Omental fat pad (tissue), 4 donors: ENCODE data around the gene MYL3. TPM values are rescaled to one million over a fixed set of nuclear protein-coding genes. Genes with fewer than 3 reads are reported as not detected.

Source experiments
- ATAC-seq: fragments of 150-250 bp; one replicate; pipeline ENCODE4 v1.9.1; 2016; ENCODE audit warnings: mild to moderate bottlenecking, moderate library complexity; ENCODE audit not compliant: low FRiP score
- DNase-seq: peaks from one replicate; pipeline ENCODE4 v3.0.0-alpha.2; 2019; ENCODE audit warnings: low spot score
- total RNA-seq, 4 donors: library from RNA; depleted of rRNA; stranded (reverse); fragments of >200 nt; gene quantifications; one replicate each; pipeline ENCODE4 v1.1.0, GENCODE V29; 2016
- TF ChIP-seq, protein P1 (sequence below), 3 donors: fragments of 450-650 bp; IDR thresholded peaks; one replicate each; pipeline ENCODE4 v1.5.1; 2016 to 2017; ENCODE audit warnings: antibody characterized with exemption in 3 of 3, mild to moderate bottlenecking in 3 of 3, moderate library complexity in 2 of 3

The MYL3 gene
- total RNA-seq, 4 donors from 2014 or later = 3.9 to 11.7 (median 5.0) TPM

DNA sequence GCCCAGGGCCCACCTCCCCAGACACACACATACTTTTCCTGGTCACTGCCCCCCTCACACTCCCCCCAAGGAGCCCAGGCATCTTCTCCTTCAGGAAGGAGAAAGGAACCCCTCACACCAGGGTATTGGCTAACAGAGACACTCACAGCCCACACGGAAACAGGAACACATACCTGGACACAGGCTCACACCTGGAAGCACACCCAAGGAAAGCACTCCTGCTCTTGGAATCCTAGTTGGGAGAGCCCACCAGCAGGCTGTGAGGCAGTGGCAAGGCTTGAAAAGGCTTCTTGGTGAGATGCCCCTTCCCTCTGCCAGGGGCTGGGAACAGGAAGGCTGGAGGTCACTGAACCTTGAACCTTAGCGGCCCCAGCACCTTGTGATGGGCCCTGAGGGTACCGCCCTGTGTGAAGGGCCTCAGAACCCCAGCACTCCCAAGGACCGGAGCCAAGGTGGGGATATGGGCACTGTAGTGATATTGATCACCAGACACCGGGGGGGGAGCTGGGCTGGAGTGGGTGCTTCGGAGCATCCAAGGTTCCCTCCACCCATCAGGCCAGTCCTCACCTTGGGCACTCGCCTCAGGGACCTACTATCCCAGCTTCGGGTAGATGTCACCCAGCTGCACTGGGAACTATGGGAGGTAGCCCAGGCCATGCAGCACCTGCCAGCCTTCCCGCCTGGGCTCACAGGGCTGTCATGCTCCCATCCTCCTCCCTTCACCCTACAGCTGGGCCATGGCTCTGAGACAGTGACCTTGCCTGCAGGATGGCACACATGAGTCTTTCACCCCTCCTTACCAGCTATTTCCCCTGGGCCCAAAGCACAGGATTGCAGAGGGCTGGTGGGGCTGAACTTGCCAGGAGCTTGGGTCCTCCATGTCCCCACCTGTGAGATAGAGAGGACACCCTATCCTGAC is 16.4 kb downstream of the MYL3 start:
- TF ChIP-seq, protein P1, sequence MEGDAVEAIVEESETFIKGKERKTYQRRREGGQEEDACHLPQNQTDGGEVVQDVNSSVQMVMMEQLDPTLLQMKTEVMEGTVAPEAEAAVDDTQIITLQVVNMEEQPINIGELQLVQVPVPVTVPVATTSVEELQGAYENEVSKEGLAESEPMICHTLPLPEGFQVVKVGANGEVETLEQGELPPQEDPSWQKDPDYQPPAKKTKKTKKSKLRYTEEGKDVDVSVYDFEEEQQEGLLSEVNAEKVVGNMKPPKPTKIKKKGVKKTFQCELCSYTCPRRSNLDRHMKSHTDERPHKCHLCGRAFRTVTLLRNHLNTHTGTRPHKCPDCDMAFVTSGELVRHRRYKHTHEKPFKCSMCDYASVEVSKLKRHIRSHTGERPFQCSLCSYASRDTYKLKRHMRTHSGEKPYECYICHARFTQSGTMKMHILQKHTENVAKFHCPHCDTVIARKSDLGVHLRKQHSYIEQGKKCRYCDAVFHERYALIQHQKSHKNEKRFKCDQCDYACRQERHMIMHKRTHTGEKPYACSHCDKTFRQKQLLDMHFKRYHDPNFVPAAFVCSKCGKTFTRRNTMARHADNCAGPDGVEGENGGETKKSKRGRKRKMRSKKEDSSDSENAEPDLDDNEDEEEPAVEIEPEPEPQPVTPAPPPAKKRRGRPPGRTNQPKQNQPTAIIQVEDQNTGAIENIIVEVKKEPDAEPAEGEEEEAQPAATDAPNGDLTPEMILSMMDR (IDR thresholded peaks at IDR 0.05) = no peak
- DNase-seq (no peak), ATAC-seq (no peak)

DNA sequence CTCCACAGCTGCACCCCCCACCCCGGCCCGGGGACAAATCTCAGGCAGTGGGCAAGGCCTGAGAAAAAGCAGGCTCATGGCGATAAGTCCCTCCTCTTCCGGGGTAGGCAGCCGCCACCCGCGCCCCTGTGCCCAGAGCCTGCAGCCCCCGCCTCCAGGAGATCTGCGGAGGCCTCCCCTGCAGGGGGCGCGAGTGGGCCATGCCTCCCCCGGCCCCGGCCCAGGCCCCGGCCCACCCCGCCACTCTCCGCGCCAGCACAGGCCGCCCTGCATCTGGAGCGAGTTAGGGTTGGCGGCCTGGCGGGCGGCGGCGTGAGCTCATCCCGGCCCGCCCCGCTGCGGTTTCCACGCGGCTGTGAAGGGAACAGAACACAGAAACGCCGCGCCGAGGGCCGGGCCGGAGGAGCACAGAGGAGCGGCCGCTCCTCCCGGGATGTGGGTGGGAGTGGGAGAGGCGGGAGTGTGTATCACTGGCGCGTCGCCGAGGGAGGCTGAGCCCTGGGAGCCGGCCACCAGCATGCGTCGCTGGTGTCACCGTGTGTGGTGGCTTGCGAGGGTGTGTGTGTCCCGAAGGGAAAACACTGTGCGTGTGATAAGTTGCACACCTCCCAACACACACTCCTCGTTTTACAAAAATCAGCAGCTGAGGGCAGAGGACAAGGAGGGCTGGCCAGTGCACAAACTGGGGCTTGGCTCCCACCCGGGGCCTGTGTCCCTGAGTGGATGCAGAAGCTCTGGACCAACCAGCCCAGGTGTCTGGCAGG is 17.2 kb downstream of the MYL3 start:
- TF ChIP-seq, protein P1 (IDR thresholded peaks at IDR 0.05) = no peak
- ATAC-seq (peak; percentile 82), DNase-seq (peak; percentile 40)

DNA sequence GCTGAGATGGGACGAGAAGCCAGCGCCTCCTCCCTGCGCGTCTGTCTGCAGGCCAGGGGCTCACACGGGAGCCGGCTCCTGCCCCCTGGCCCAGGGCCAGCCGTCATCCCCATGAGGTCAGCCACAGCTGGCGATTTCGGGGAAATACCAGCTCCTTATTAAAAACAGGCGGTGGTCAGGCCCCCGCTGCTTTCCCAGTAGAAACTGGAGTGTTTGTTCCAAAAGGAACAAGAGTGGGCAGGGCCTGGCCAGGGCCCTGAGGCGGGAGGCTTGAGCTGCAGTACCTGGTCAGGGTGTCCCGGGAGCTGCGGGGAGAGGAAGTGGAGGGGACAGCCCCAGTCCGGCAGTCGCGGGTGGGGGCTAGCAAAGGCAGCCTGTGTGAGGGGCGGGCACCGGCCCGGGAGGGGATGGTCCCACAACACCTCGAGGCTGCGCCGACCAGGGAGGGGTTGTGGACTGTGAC is 17.8 kb downstream of the MYL3 start:
- TF ChIP-seq, protein P1 (IDR thresholded peaks at IDR 0.05) = no peak
- ATAC-seq (peak; percentile 65), DNase-seq (peak; percentile 46)

DNA sequence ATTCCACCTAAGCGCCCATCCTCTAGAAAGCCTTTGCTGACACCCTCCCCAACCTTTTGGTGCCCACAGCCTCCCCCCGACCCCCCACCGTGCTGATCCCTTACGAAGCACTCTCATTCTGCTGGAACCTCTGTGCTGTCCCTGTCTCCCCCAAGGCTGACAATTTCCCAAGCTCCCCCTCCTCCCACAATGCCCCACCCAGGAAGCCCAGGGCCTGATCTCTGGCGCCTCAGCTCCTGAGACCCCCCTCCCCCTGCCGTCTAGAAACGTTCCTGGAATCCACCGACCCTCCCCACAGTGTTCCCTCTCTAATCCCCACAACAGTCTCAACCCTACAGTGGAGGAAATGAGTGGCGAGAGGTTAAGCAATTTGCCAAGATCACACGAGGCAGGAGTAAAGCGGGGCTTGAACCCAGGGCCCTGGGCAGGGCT is 18.3 kb downstream of the MYL3 start:
- TF ChIP-seq, protein P1 (IDR thresholded peaks at IDR 0.05) = no peak
- ATAC-seq = no peak
- no peak for DNase-seq

DNA sequence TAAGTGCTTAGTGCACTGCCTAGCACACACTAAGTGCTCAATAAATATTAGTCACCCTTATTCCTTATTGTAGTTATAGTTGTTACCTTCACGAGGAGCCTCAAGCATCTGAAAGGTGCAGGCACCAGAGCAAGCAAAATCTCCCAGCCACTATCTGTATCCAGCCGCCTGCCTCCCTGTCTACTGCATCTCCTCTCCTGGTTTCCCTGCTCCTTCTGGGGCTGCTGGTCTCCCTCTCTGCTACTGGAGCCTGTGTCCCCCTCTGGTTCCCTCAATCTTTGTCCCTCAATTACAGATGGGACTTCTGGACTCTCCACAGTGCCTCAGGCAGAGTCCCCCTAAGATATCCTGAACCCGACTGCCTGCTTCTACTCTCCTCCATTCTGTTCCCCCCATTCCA is 18.8 kb downstream of the MYL3 start:
- ATAC-seq (no peak), DNase-seq (no peak)
- TF ChIP-seq, protein P1 (IDR thresholded peaks at IDR 0.05) = no peak

DNA sequence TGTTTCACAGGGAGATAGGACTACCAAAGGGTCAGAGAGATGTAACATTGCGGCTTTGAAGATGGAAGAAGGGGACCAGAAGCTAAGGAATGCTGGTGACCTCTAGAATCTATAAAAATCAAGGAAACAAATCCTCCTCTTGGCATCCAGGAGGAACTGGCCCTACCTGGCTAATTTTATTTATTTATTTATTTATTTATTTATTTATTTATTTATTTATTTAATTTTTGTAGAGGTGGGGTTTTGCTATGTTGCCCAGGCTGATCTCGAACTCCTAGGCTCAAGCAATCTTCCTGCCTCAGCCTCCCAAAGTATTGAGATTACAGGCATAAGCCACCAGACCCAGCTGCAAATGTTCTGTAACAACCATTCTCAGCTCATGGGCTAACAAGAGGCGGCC is 19.7 kb downstream of the MYL3 start:
- TF ChIP-seq, protein P1 (IDR thresholded peaks at IDR 0.05) = no peak
- ATAC-seq (no peak), DNase-seq (no peak)
